GM19193 (cell line): ENCODE measurements around the gene TKFC.

Source experiments
- POLR2A ChIP-seq: IDR thresholded peaks from 4 replicates; pipeline ENCODE4 v1.6.1; 2011; ENCODE audit not compliant: insufficient read depth, insufficient read length; ENCODE audit errors: extremely low read depth

Gene TKFC

DNA sequence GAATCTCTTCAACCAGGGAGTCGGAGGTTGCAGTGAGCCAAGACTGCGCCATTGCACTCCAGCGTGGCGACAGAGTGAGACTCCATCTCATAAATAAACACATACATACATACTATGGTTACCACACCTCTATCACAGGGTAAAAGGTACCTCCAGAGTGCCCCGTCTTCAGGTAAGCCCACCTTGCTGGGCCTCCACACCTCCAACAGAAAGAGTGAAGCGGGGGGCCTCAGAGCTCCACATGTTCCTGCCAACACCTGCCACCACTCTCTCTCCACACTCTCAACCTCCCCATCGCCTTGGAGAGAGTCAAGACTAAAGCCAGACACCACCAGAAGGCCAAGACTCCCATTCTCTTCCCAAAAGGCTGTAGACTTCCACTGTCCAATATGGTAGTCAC lies 27.6 kb upstream of the TKFC start:
- TF ChIP-seq POLR2A: no peak

DNA sequence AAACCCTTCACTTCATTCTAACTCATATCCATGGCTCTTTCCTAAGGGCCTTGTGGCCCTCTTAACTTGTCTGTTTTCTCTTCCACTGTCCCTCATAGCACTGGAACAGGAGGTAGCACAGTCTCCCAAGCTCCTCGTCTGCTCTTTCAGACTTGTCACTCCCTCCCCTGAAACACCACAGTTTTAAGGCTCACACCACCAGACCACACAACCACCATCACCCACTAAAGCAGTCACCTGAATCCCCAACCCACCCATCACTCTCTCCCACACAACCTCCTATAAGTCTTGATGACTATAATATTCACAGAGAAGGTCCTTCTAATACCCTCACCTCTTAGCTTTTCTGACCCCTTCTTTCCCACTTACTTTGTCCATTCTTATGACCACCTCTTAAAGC lies 26.8 kb upstream of the TKFC start:
- TF ChIP-seq POLR2A: no peak

DNA sequence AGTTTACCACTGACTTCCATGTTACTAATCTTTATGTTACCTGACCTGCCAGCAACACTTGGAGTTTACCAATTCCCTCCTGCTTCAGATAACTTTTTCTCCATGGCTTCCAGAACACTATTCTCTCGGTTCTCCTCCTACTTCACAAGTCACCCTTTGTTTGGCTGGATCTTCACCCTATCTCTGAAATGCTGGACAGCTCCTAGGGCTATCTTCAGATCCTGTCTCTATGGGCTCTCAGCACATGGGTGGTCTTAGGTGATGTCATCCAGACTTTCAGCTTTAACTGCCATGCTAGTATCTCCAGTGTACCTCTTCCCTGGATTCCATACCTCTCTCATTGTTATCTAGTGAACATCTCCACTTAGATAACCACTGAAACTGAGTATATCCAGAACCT lies 25.7 kb upstream of the TKFC start:
- TF ChIP-seq POLR2A: no peak

- TF ChIP-seq POLR2A: no peak
Measured at GRCh38 chr11:61309141-61309540, 23.9 kb upstream of the TKFC start.

DNA sequence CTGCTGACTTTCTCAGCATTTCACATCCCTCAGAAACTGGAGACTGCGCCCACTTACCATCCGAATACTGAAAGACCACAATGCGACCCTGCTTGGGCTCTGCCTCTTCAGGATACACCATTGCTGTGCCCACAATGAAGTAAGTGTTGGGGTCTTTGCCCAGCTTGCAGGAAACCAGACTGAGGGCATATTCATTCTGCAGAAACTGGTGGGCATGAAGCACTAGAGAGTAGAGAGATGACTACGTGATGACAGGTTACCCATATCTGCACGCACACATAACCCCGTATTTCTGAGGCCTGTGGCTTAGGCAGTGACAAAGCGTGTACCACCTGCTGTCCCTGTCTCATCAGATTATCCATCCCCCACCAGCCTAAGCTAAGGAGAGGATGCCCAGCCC lies 23.3 kb upstream of the TKFC start:
- no peak for TF ChIP-seq POLR2A

DNA sequence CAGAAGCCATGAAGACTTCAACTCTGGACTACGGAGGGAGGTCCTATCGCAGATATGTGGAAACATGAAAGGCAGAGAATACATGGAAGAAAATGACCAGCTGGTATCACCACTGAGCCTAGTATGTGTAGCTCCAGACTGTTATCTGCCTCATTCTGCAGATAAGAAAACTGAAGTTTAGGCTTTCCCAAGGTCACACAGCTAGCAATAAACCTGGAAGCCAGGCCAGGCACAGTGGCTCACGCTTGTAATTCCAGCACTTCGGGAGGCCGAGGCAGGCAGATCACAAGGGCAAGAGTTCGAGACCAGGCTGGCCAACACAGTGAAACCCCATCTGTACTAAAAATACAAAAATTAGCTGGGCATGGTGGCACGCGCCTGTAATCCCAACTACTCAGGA lies 22.3 kb upstream of the TKFC start:
- TF ChIP-seq POLR2A: no peak

DNA sequence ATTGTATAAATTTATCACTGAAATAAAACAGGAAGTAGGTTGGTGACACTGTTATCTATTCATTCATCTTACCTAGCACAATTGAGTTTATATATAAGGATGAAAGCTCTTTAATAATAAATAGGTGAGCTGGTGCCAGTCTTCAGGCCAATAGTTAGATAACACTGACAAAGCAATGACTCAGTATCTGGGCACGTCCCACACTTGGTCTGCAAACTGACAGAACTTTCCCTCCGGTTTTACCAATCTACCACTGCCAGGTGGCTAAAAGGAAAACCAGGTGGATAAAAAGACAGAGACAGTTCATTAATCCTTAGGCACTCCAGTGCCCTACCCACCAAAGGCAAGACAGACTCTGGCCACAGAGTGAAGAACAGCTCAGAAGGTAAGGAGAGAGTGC lies 17.8 kb upstream of the TKFC start:
- TF ChIP-seq POLR2A: no peak

DNA sequence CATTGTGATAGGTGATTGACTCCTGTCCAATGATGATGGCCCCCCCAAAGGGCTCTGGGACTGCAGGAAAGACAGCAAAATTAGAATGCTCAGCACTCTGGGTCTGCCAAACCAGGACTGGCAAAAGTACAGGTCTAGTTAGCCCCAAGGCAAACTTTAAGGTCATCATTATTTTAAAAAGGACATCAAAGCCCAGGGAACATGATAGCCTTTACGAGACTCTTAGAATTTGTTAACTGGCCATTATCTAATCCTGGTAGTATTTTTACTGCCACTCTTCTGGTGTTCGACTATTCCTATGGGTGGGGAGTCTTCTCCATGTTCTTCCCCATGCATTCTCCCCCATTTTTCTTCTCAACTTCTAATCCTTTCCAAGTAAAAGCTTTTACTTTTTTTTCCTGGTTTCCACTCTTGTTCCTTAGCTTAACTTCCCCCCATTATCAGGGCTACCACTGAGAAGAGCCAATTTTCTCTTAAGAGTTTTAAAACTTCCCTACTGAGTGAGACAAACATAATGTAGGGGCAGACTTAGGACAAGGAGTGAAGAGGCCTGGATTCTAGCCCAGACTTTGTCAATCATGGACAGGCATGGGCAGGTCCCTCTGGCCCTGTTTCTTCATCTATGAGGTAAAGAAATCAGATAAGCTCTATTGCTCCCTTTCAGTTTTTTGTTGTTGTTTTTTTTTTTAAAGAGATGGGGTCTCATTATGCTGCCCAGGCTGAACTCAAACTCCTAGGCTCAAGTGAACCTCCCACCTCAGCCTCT lies 7.2 kb upstream of the TKFC start:
- no peak for TF ChIP-seq POLR2A

DNA sequence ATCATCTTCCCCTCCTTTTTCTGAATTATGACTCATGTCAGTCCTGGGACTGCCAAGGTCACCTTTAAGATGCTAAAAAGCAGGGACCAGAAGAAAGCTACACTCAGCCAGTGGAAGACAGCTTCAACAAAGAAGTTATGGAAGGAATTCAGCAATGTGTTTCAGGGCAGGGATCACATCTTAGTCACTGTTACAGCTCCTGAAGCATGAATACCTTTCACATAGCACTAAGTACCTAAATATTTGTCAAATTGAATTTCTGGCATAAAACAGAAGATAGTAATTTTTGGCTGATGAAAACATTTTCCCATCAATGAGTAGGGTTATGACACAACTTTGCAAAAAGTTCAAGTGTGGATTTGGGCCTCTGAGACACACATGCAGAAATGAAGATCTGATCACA lies 5.4 kb upstream of the TKFC start:
- no peak for TF ChIP-seq POLR2A

DNA sequence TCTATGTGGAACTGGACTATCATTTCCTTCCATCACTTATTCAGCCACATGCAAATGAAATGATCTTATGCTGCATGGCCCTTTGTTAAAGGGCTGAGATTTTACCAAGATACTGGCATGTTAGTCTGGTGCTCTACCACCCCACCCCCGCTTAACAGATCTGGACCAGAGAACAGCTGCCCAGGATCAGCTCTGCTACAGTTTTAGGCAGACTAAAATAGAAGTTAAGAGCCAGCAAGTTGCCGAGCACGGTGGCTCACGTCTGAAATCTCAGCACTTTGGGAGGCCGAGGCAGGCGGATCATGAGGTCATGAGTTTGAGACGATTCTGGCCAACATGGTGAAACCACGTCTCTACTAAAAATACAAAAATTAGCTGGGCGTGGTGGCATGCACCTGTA lies 4.7 kb upstream of the TKFC start:
- TF ChIP-seq POLR2A: no peak

DNA sequence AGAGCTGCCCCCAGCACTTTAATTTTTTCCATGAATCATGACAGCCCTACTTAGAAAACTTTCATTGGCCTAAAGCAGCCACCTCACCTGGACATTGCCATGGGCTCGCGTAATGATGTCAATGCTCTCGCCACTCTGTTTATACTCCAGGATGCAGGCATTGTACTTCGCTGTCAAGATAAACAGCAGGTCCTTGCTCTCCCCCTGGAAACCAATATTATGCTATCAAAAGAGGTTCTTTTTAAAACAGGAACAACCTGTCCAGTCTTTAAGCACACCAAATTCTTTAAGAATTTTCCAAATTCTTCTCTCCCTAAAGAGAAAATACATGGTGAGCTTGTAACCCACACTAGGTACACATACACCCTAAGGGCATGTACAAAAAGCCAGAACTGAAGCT lies 3.2 kb upstream of the TKFC start:
- TF ChIP-seq POLR2A: no peak

DNA sequence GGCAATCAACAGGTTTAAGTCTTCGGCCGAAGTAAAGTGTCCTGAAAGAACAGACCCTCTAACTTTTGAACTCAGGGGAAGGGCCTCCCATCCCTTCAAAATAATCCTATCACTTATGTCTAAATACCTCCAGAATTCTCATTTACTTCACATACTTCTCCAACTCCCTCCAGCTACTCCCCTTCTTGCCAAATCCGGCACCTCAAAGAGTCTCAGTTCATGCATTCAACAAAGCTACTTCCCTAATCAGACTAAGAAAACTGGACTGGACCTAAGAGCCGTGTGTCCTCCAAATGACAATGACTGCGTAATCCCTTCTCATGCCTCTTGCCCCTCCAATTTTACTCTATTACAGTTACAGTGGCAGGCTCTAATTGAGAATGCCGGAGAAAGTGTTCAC lies 1.4 kb upstream of the TKFC start:
- no peak for TF ChIP-seq POLR2A

DNA sequence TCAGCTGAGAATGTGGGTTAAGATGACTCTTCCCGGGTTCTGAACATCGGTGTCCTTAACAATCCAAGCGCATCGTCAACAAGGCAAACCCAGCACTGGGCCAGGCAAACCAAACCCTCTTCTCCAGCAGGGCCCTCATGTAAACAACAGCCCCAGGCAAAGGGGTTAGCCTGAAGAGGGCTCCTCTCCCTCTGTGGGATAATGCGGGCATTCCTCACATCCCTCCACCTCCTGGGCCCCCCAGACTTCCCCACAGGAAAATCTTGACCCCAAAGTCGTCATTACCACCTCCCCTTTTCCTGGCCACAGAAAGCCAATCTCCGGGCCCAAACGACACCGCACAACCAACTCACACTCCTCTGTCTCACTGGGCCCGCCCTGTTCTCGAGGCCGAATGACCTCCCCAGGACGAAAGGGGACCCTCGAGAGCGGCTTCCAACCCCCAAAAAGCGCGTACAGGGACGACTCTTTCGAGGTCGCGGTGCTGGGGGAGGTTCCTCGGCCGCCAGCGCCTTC lies 689 bp upstream of the TKFC start:
- no peak for TF ChIP-seq POLR2A

- TF ChIP-seq POLR2A: no peak
Measured at GRCh38 chr11:61333550-61334433, 764 bp downstream of the TKFC start.

DNA sequence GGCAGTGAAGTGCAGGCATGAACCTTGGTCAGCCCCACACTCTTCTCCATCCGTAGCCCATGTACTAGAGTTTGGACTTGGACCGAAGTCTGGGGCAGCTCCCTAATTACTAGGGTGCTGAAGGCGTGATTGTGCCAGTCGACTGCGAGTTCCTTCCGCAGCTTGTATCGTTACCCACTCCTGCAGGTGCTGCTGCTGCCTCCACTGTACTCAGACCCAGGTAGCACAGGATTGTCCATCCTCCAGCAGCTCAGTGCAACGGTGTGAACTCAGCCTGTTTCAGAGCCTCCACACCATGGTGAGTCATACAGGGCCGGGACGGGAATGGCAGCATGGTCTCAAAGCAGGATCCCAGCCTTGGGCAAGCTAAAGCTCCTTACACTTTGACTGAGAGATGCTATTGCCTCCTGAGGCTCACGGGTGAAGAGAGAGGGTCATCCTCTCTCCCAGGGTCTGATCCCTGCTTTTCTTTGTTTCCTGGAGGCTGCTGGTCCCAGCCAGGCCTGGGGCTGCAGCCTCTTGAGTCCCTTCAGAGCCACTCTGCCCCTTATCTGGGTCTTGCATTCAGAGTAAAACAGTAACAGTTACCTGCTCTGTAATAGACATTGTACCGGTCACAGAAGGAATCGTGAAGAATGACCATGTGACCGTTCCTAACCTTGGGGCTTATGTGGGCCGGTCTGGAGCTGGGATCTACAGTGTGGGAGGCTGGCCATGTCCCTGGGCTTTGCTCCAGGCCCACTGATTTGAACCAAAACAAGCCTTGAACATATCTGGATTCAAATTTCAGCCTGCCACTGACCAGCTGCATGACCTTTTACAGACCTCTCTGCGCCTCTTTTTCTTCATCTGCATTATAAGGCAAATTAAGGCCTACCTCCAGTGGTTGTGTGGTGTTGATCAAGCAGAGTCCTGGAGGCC lies 1.7 kb downstream of the TKFC start:
- no peak for TF ChIP-seq POLR2A

DNA sequence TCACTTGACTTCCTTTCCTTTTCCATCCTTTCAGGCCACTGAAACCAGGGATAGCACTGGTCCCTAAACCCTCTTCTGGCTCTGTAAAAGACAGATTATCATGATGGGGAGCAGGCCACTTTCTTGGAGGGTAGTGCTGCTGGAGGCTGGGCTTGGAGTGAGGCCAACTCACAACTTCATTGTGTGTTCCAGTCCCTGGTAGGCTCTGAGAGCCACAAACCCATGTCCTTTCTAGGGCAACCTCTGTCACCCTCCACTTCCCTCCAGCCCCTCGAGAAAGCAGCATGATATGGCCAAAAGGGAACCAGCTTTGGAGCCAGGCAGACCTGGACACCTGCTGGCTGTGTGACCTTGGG lies 2.3 kb downstream of the TKFC start:
- no peak for TF ChIP-seq POLR2A
